GM12878 (cell line): Measurements from ENCODE around the gene FAM170B. TPM values are rescaled to one million over a fixed set of nuclear protein-coding genes. Genes with fewer than 3 reads are reported as not detected.

Source experiments
- ATAC-seq: fragments of 200-7000 bp; cut with Tn5 transposase; 3 replicates; pipeline ENCODE4 v1.9.1; 2020; ENCODE audit warnings: mild to moderate bottlenecking, moderate library complexity
- BruUV-seq: library from RNA; stranded (reverse); fragments of 400-500 nt; replicated peaks from 2 replicates; lab custom pipeline; 2021; lab: Mats Ljungman, UMichigan
- CTCF ChIA-PET: fragments of 300-600 bp; sonication (Branson Sonifier 250); formaldehyde crosslinking; extraction: SDS; loops from one replicate; lab custom pipeline; 2021; ENCODE audit warnings: inconsistent platforms; lab: Yijun Ruan, JAX
- POLR2A ChIA-PET: fragments of 350-600 bp; formaldehyde crosslinking; extraction: SDS; loops from one replicate; lab custom pipeline; 2021; ENCODE audit warnings: inconsistent platforms; lab: Charles Lee
- RAD21 ChIA-PET: fragments of 300-600 bp; sonication (Branson Sonifier 250); formaldehyde crosslinking; loops from one replicate; lab custom pipeline; 2023; ENCODE audit warnings: antibody characterized with exemption; ENCODE audit not compliant: unreplicated experiment; lab: Charles Lee
- SMC1A ChIA-PET: fragments of 300-600 bp; sonication (Branson Sonifier 250); formaldehyde crosslinking; loops from one replicate; lab custom pipeline; 2023; ENCODE audit not compliant: unreplicated experiment, uncharacterized antibody; lab: Charles Lee
- DNase-seq: peaks from one replicate; pipeline ENCODE4 v3.0.0-alpha.2; 2011; ENCODE audit warnings: low read depth, low spot score
- FAIRE-seq: peaks from 3 replicates; lab custom pipeline; 2011; peaks lifted over from hg19 to GRCh38; lab: Jason Lieb, UNC
- H2AFZ ChIP-seq: 2 replicates; pipeline ENCODE4 v1.6.0; 2011; ENCODE audit warnings: low read depth, low read length, control low read depth; ENCODE audit not compliant: control insufficient read depth
- H3K27ac ChIP-seq: 2 replicates; pipeline ENCODE4 v1.5.1; 2011; ENCODE audit warnings: control low read depth; ENCODE audit not compliant: control insufficient read depth, insufficient read depth
- H3K27me3 ChIP-seq, 2 experiments: replicated peaks in 1 of 2; 2 replicates each; pipeline versions ENCODE4 v1.6.0 to v1.6.1; 2011; ENCODE audit warnings: low read length in 1 of 2; ENCODE audit not compliant: control insufficient read depth in 2 of 2, insufficient read depth in 2 of 2
- H3K36me3 ChIP-seq, 2 experiments: 2 replicates each; pipeline ENCODE4 v1.5.1; 2011; ENCODE audit warnings: low read length in 1 of 2; ENCODE audit not compliant: control insufficient read depth in 2 of 2, insufficient read depth in 2 of 2
- H3K4me1 ChIP-seq: 2 replicates; pipeline ENCODE4 v1.6.1; 2011; ENCODE audit warnings: mild to moderate bottlenecking, low read length, moderate library complexity, mixed read lengths; ENCODE audit not compliant: control insufficient read depth, insufficient read depth
- H3K4me2 ChIP-seq: 2 replicates; pipeline ENCODE4 v1.6.0; 2011; ENCODE audit warnings: control low read depth; ENCODE audit not compliant: control insufficient read depth, insufficient read depth
- H3K4me3 ChIP-seq: fragments of 200-600 bp; sonication (generic); 2 replicates; pipeline ENCODE4 v1.5.1; 2016
- H3K79me2 ChIP-seq: 2 replicates; pipeline ENCODE4 v1.6.0; 2011; ENCODE audit warnings: low read length; ENCODE audit not compliant: control insufficient read depth, insufficient read depth
- H3K9ac ChIP-seq: 2 replicates; pipeline ENCODE4 v1.8.0; 2011; ENCODE audit warnings: low read length, control low read depth, mixed read lengths; ENCODE audit not compliant: control insufficient read depth, insufficient read depth
- H3K9me3 ChIP-seq: replicated peaks from 3 replicates; pipeline ENCODE4 v1.5.1; 2011; ENCODE audit warnings: mild to moderate bottlenecking, low read length; ENCODE audit not compliant: control insufficient read depth, insufficient read depth
- H4K20me1 ChIP-seq: 2 replicates; pipeline ENCODE4 v1.6.0; 2011; ENCODE audit not compliant: control insufficient read depth, insufficient read depth
- BHLHE40 ChIP-seq, 2 experiments: fragments of 450-650 bp in 1 of 2; IDR thresholded peaks; 2 replicates each; pipeline ENCODE4 v1.6.1; 2011 to 2017; ENCODE audit warnings: low read depth in 2 of 2, borderline replicate concordance in 1 of 2, improper control_type of control experiment in 1 of 2, low read length in 1 of 2, mild to moderate bottlenecking in 1 of 2
- HDAC2 ChIP-seq: fragments of 200-600 bp; sonication (generic); IDR thresholded peaks from 2 replicates; pipeline ENCODE4 v1.6.1; 2017
- SIX5 ChIP-seq: IDR thresholded peaks from 2 replicates; pipeline ENCODE4 v1.6.1; 2011; ENCODE audit warnings: mild to moderate bottlenecking, low read depth, low read length, moderate library complexity; ENCODE audit not compliant: severe bottlenecking
- ZNF274 ChIP-seq: IDR thresholded peaks from one replicate; pipeline ENCODE4 v1.8.0; 2011; ENCODE audit not compliant: insufficient read length, insufficient read depth
- WGBS: methylation state at CpG from one replicate; pipeline ENCODE4 v1.1.6; 2016; ENCODE audit warnings: low lambda C conversion rate; ENCODE audit not compliant: insufficient replicate concordance, insufficient coverage; ENCODE audit errors: missing lambda C conversion rate; 5-methylcytosine and 5-hydroxymethylcytosine counted together
- in situ Hi-C: fragments of 300-500 bp; cut with MboI; formaldehyde crosslinking; loops from 9 replicates; pipeline ENCODE4 v1.14.3; 2018; ENCODE audit warnings: mixed read lengths
- intact Hi-C: fragments of 100-400 bp; cut with micrococcal nuclease; formaldehyde crosslinking; loops from one replicate; pipeline ENCODE4 v1.14.2; 2022; ENCODE audit not compliant: unreplicated experiment
- polyA plus RNA-seq, 11 experiments: library from polyadenylated mRNA; depleted of rRNA in 4 of 11; unstranded in 6 of 11; stranded (reverse) in 5 of 11; fragments of >200 nt; fragmentation: Nextera tagmentation in 4 of 11; fragmentation: Illumina TruSeq in 1 of 11; extraction: Ambion mirVana in 4 of 11; extraction: Trizol in 1 of 11; gene quantifications; 1 replicate in 1 of 11; 2 replicates in 10 of 11; pipeline versions ENCODE4 v1.2.1 to v1.2.3, GENCODE V29; 2011 to 2016; ENCODE audit warnings: inconsistent platforms in 2 of 11, missing spikeins in 2 of 11, low read depth in 1 of 11
- total RNA-seq, 4 experiments: library from RNA; depleted of rRNA in 3 of 4; stranded (reverse); fragments of >200 nt in 3 of 4; fragmentation: Illumina TruSeq in 1 of 4; extraction: Trizol in 1 of 4; gene quantifications; 2 replicates each; pipeline versions ENCODE4 v1.2.1 to v1.2.3, GENCODE V29; 2013 to 2021

The FAM170B gene
- total and polyA plus RNA-seq, 10 of the 15 experiments (the other 5 are each of a cell fraction or from before 2014, with no cell fraction given) = not detected

DNA sequence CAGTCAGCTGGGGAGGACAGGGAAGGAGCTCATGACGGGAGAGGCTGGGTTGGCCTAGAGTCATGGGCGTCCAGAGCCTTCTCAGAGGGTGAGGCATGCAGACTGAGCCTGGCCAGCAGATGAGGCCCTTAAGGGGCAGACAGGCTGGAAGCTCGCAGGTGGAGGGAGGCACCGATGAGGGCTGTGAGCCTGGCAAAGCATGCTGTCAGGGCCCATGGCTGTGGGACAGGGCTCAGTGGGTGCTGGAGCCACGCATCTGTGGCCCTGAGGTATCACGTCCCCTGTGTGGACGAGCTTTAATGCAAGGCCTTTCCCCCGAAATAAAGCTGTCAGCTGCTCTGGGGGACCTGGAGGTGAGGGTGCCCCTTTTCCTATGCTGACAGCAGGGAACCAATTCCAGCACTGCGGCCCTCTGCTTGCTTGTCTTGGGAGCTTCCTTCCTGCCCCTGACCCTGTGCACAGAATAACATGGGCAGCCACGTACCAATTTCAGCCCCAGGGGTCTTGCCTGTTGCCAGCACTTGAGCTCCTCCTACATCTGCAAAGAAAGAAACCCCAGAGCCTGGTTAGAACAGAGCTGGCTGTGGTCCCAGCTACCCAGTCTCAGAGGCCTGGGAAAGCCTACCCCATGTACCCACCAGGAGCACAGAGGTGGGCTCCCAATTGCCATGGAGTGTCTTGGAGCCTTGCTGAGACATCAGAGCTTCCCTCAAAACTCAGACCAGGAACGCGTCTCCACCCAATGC is 33.8 kb upstream of the FAM170B start:
- WGBS = 80% methylated on average over 12 of the region's 12 CpGs
- in situ Hi-C loops (no loop called here), intact Hi-C loops (no loop called here)
- ChIA-PET SMC1A (no interaction called here), CTCF (interaction anchor here (0.7 to 2.2 kb wide), 4 partner anchors 12 to 510 kb away, joined by 3 to 6 read pairs (median 4); no protein-coding TSS in a partner anchor)
- ATAC-seq (no peak), FAIRE-seq (no peak), DNase-seq (no peak)
- Histone ChIP-seq H4K20me1 (no peaks in the 10 kb centered on the region; the same call in 1 of the 2 replicates), H3K27ac (no peak overlapping the region), H3K9ac (no peak overlapping the region), H3K79me2 (no peaks in the 10 kb centered on the region)
- no TSS peak for BruUV-seq
- TF ChIP-seq BHLHE40 (IDR thresholded peaks at IDR 0.05; ENCODE audit: borderline replicate concordance in 1 of 2, low read depth in 2 of 2, low read length in 1 of 2) = no peak
- no peak for TF ChIP-seq HDAC2
- no peak for TF ChIP-seq SIX5
- TF ChIP-seq ZNF274 = no peak
- TF ChIP-seq, all 136 proteins: peak for 0
- Histone ChIP-seq H3K27me3 (no peaks in the 10 kb centered on the region), H3K4me2 (no peak overlapping the region), H3K4me1 (peaks cover 12% of the 10 kb centered on the region), H3K36me3 (peaks cover 0 to 4% of the 10 kb centered on the region in 2 experiments; a peak in 2 of 4 replicates), H3K4me3 (no peak overlapping the region), H2AFZ (no peak overlapping the region), H3K9me3 (no peaks in the 10 kb centered on the region)
- RAD21 ChIA-PET = no interaction called here
- POLR2A ChIA-PET = no interaction called here
